Common myeloid progenitor, CD34-positive (primary cell): ENCODE measurements around the gene TTC21A.

Experiments used
- CTCF ChIA-PET: fragments of 350-600 bp; sonication (Branson Sonifier 250); formaldehyde crosslinking; loops from one replicate; lab custom pipeline; 2021; ENCODE audit warnings: antibody characterized with exemption; lab: Charles Lee
- POLR2A ChIA-PET: fragments of 350-600 bp; sonication (Branson Sonifier 250); formaldehyde crosslinking; loops from one replicate; lab custom pipeline; 2021; ENCODE audit warnings: antibody characterized with exemption; lab: Charles Lee
- DNase-seq, 3 donors: peaks; one replicate each; pipeline versions ENCODE4 v3.0.0 to v3.0.0-alpha.2; 2013
- H3K27ac ChIP-seq, 2 experiments: 1 replicate in 1 of 2; 2 replicates in 1 of 2; pipeline ENCODE4 v1.7.0; 2013; ENCODE audit warnings: inconsistent platforms in 2 of 2, low read length in 2 of 2, mild to moderate bottlenecking in 2 of 2, low read depth in 1 of 2, moderate library complexity in 1 of 2; ENCODE audit not compliant: severe bottlenecking in 2 of 2, insufficient read depth in 1 of 2, poor library complexity in 1 of 2
- H3K27me3 ChIP-seq, 5 experiments: replicated peaks in 2 of 5; 1 replicate in 3 of 5; 2 replicates in 2 of 5; pipeline versions ENCODE4 v1.6.1 to v1.7.0; 2013; ENCODE audit warnings: low read length in 4 of 5, mild to moderate bottlenecking in 2 of 5, moderate library complexity in 2 of 5, inconsistent platforms in 1 of 5; ENCODE audit not compliant: insufficient read depth in 5 of 5, control insufficient read depth in 4 of 5
- H3K36me3 ChIP-seq, 4 experiments: 1 replicate in 2 of 4; 2 replicates in 2 of 4; pipeline versions ENCODE4 v1.6.1 to v1.7.0; 2013; ENCODE audit warnings: low read length in 3 of 4, control low read depth in 1 of 4, mild to moderate bottlenecking in 1 of 4; ENCODE audit not compliant: control insufficient read depth in 4 of 4, insufficient read depth in 4 of 4
- H3K4me1 ChIP-seq, 4 experiments: 1 replicate in 3 of 4; 2 replicates in 1 of 4; pipeline versions ENCODE4 v1.6.1 to v1.7.1; 2013; ENCODE audit warnings: low read length in 3 of 4, mild to moderate bottlenecking in 3 of 4, control low read depth in 1 of 4, inconsistent platforms in 1 of 4, moderate library complexity in 1 of 4; ENCODE audit not compliant: control insufficient read depth in 4 of 4, insufficient read depth in 4 of 4; ENCODE audit errors: control extremely low read depth in 1 of 4
- H3K4me3 ChIP-seq, 7 experiments: 1 replicate in 4 of 7; 2 replicates in 3 of 7; pipeline versions ENCODE4 v1.5.1 to v1.7.0; 2013; ENCODE audit warnings: mild to moderate bottlenecking in 7 of 7, low read length in 6 of 7, moderate library complexity in 6 of 7, inconsistent platforms in 2 of 7, low read depth in 2 of 7, control low read depth in 1 of 7; ENCODE audit not compliant: insufficient read depth in 4 of 7, control insufficient read depth in 1 of 7; ENCODE audit errors: extremely low read depth in 1 of 7
- H3K9me3 ChIP-seq, 5 experiments: 1 replicate in 4 of 5; 2 replicates in 1 of 5; pipeline versions ENCODE4 v1.6.1 to v1.7.1; 2013; ENCODE audit warnings: low read length in 4 of 5, mild to moderate bottlenecking in 2 of 5, inconsistent platforms in 1 of 5, low read depth in 1 of 5, moderate library complexity in 1 of 5; ENCODE audit not compliant: control insufficient read depth in 4 of 5, insufficient read depth in 2 of 5; ENCODE audit errors: control extremely low read depth in 1 of 5
- WGBS: methylation state at CpG from one replicate; pipeline ENCODE4 v1.1.5; 2013; ENCODE audit not compliant: insufficient coverage; 5-methylcytosine and 5-hydroxymethylcytosine counted together

TTC21A gene

DNA sequence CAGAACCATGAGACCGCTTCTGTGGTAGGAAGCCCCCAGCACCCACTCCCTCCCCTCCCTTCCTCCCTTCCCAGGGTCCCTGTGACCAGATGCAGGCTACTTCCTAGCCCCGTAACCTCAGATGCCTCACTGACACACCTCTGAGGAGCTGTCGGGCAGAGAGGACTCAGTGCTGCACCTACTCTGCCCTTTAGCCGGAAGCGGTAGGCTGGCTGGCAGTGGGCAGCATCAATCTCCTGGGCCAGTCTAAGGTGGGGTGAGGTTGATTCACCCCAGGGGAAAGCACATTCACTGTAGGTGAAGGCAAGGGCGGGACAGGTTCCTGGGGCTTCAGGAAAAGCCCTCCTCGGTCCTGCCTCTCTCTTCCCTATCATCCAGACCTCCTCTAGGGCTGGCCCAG is 26.8 kb downstream of the TTC21A start:
- H3K4me1 ChIP-seq: peaks cover 0 to 12% (median 6%) of the 10 kb centered on the region in 4 experiments
- ChIA-PET CTCF (interaction anchor here (1.0 to 11.3 kb wide), 9 partner anchors 9 to 155 kb away, joined by 3 to 122 read pairs (median 5); no protein-coding TSS in a partner anchor), POLR2A (interaction anchor here (1.0 kb wide), 1 partner anchor 9 kb away, joined by 3 read pairs; no protein-coding TSS in a partner anchor)
- no peaks in the 10 kb centered on the region for H3K27me3 ChIP-seq
- H3K36me3 ChIP-seq: peaks cover 0 to 2% (median 0%) of the 10 kb centered on the region in 4 experiments
- WGBS: 89% methylated on average over 6 of the region's 7 CpGs
- no peak overlapping the region for H3K4me3 ChIP-seq
- no peak for DNase-seq
- no peaks in the 10 kb centered on the region for H3K9me3 ChIP-seq
- H3K27ac ChIP-seq: no peak overlapping the region

DNA sequence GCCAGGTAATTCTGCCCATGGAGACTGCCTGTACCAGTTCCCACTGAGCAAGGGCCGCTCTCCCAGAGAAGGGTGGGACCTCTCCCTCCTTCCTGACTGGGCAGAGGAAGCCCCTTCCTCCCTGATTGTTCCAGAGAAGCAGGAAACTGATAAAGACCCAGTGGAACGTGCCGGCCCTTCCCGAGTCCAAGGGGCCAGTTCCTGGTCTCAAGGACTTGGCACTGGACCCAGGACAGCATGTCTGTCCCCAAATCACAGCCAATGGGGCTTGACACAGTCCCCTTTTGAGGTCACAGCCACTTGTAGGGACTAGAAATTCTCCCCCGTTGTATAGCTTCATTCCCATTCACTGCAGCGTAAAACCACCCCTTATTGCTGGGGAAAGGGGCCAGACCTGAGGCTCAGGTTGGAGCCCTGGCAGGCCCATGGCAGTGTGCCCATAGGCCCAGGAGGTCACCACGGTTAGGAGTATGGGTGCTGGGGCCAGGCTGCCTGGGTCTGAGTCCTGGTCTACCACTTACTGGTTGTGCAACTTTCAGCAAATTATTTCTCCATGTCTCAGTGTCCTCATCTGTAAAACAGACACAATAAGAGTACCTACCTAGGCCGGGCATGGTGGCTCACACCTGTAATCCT is 27.8 kb downstream of the TTC21A start:
- ChIA-PET POLR2A (no interaction called here), CTCF (interaction anchor here (1.0 to 2.8 kb wide), 5 partner anchors 10 to 18 kb away, joined by 3 to 9 read pairs (median 4); no protein-coding TSS in a partner anchor)
- H3K4me3 ChIP-seq: no peak overlapping the region
- peaks cover 0 to 5% (median 1%) of the 10 kb centered on the region in 4 experiments for H3K36me3 ChIP-seq
- peaks cover 2 to 8% (median 6%) of the 10 kb centered on the region in 4 experiments for H3K4me1 ChIP-seq
- no peaks in the 10 kb centered on the region for H3K27me3 ChIP-seq
- no peak overlapping the region for H3K27ac ChIP-seq
- no peak for DNase-seq
- 99% methylated on average over 7 of the region's 8 CpGs for WGBS
- H3K9me3 ChIP-seq: no peaks in the 10 kb centered on the region

DNA sequence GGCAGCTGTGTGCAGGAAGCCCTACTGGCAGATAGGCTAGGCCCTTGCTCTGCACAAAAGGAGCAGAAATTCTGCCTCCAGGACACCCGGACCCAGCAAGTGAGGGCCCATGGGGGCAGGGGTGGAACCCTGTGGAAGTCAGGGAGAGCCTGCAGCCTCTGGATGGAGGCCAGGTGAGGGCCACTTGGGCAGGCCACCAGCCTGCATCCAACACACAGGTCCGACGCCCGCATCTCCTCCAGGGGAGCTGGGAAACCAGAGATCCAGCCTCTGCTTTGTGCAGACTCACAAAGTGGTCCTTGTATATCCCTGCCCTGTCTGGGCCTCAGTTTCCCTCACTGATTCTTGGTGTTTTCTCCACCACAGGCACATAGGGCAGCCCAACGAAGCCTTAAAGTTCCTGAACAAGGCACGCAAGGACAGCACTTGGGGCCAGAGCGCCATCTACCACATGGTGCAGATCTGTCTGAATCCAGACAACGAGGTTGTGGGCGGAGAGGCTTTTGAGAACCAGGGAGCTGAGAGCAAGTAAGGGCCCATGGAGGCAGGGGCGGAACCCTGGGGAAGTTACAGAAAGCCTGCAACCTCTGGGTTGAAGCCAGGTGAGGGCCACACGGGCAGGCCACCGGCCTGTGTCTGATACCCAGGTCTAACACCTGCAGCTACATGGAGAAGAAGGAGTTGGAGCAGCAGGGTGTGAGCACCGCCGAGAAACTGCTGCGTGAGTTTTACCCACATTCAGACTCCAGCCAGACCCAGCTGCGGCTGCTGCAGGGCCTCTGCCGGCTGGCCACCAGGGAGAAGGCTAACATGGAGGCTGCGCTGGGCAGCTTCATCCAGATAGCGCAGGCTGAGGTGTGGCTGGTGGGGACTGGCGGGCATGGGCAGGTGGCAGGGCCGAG is 29.3 kb downstream of the TTC21A start:
- WGBS: 92% methylated on average over 21 of the region's 21 CpGs
- POLR2A ChIA-PET: interaction anchor here (0.6 kb wide), 1 partner anchor 25 kb away, joined by 3 read pairs; no protein-coding TSS in a partner anchor
- no peak overlapping the region for H3K27ac ChIP-seq

DNA sequence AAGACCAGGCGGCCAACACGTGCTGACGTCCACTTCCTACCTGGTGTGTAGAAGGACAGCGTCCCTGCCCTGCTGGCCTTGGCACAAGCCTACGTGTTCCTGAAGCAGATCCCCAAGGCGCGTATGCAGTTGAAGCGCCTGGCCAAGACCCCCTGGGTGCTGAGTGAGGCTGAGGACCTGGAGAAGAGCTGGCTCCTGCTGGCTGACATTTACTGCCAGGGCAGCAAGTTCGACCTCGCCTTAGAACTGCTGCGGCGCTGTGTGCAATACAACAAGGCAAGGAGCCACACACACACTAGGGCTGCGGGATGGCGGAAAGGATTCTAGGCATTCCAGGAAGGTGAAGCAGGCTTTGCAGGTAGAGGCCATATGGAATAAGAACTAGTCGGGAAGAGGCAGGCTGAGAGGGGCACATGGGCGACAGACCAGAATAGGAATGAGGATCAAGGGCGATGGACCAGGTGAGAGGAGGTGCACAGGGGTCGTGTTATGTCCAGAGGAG is 30.0 kb downstream of the TTC21A start:
- ChIA-PET POLR2A (no interaction called here), CTCF (interaction anchor here (1.6 to 2.4 kb wide), 3 partner anchors 11 to 151 kb away, joined by 5 to 9 read pairs (median 9); no protein-coding TSS in a partner anchor)
- no peaks in the 10 kb centered on the region for H3K27me3 ChIP-seq
- H3K9me3 ChIP-seq: no peaks in the 10 kb centered on the region
- DNase-seq: no peak
- WGBS: 98% methylated on average over 17 of the region's 18 CpGs
- no peak overlapping the region for H3K27ac ChIP-seq
- H3K36me3 ChIP-seq: peaks cover 0 to 15% (median 11%) of the 10 kb centered on the region in 4 experiments
- peaks cover 0 to 27% (median 23%) of the 10 kb centered on the region in 4 experiments for H3K4me1 ChIP-seq
- no peak overlapping the region for H3K4me3 ChIP-seq

More for the DNA sequence above, 29.3 kb downstream of the TTC21A start:
- Histone ChIP-seq H3K4me1 (peaks cover 0 to 20% (median 17%) of the 10 kb centered on the region in 4 experiments), H3K9me3 (no peaks in the 10 kb centered on the region), H3K27me3 (no peaks in the 10 kb centered on the region), H3K4me3 (no peak overlapping the region), H3K36me3 (peaks cover 0 to 12% (median 6%) of the 10 kb centered on the region in 4 experiments)
- CTCF ChIA-PET: interaction anchor here (1.0 to 2.4 kb wide), 5 partner anchors 9 to 151 kb away, joined by 3 to 9 read pairs (median 5); no protein-coding TSS in a partner anchor
- no peak for DNase-seq

DNA sequence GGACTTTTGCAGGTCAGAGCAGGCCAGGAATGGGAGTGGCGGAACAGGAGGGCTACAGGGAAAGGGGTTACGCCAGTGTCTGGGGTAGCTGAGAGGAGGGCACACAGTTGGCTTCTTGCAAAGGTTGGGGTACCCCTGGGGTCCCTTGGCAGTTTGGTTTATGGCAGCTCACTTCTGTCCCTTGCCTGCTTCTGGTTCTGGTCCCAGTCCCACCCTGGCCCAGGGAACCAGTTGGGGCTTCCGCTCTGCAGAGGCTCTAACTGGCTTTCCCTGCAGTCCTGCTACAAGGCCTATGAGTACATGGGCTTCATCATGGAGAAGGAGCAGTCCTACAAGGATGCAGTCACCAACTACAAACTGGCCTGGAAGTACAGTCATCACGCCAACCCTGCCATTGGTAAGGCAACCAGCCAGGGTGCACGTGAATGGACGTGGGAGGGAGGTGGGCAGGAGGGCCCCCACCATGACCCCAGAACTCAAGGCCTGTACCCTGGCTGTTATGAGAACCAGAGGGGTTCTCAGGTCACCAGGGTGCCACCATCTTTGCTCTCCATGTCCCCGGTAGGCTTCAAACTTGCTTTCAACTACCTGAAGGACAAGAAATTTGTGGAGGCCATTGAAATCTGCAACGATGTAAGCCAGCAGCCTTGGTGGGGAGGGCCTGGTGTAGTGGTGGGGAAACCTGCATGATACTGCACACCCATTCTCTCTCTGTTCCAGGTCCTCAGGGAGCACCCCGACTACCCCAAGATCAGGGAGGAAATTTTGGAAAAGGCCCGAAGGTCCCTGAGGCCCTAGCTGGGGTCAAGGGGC is 30.7 kb downstream of the TTC21A start:
- H3K36me3 ChIP-seq: peaks cover 4 to 23% (median 18%) of the 10 kb centered on the region in 4 experiments
- H3K27me3 ChIP-seq: no peaks in the 10 kb centered on the region
- no peak for DNase-seq
- H3K9me3 ChIP-seq: no peaks in the 10 kb centered on the region
- ChIA-PET CTCF (interaction anchor here (1.3 to 2.4 kb wide), 3 partner anchors 8 to 150 kb away, joined by 3 to 9 read pairs (median 5); no protein-coding TSS in a partner anchor), POLR2A (no interaction called here)
- H3K4me3 ChIP-seq: no peak overlapping the region
- no peak overlapping the region for H3K27ac ChIP-seq
- H3K4me1 ChIP-seq: peaks cover 0 to 31% (median 25%) of the 10 kb centered on the region in 4 experiments
- 97% methylated on average over 8 of the region's 10 CpGs for WGBS

DNA sequence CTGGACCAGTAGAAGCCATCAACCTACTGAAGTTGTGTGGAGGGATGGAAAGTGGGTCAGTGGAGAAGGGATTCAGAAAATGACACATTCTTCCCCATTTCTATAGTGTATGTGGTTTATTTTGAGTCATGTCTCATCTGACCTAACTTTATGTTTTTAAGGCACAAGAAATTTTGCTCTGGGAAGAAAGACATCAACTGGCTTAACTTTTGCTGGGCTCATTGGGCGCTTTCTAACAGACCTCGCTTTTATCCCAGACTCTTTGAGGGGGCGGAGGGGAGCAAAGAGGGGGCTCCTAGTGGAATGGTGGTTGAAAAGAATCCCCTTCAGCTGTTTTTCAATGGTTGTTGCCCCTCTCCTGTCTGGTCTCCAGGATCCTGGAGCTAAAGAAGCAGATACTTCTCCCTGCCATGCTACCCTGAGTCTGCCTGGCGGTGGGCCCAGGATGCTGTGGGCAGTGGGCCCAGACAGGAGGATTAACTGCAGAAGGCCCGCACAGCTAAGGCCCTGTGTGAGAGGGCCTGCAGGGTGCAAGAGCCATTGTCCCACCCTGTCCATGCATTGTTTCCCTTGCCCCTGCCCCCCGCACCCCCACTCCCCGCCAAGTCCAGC is 31.4 kb downstream of the TTC21A start:
- no peaks in the 10 kb centered on the region for H3K9me3 ChIP-seq
- H3K27ac ChIP-seq: no peak overlapping the region
- H3K27me3 ChIP-seq: no peaks in the 10 kb centered on the region
- 92% methylated on average over 1 of the region's 7 CpGs for WGBS
- no peak for DNase-seq
- ChIA-PET CTCF (interaction anchor here (1.3 kb wide), 1 partner anchor 8 kb away, joined by 3 read pairs; no protein-coding TSS in a partner anchor), POLR2A (no interaction called here)
- H3K36me3 ChIP-seq: peaks cover 7 to 30% (median 25%) of the 10 kb centered on the region in 4 experiments
- no peak overlapping the region for H3K4me3 ChIP-seq
- peaks cover 0 to 31% (median 25%) of the 10 kb centered on the region in 4 experiments for H3K4me1 ChIP-seq
